Endothelial cell of umbilical vein (primary cell): Measurements from ENCODE around the gene WDR7. TPM values are rescaled to one million over a fixed set of nuclear protein-coding genes. Genes with fewer than 3 reads are reported as not detected.

Experiments used
- BruUV-seq: library from RNA; stranded (reverse); fragments of 400-500 nt; replicated peaks from 2 replicates; lab custom pipeline; 2021; lab: Mats Ljungman, UMichigan
- CTCF ChIA-PET: fragments of 300-600, 350-600 bp; sonication (Branson Sonifier 250); formaldehyde crosslinking; loops from one replicate; lab custom pipeline; 2021; ENCODE audit warnings: antibody characterized with exemption, inconsistent platforms; lab: Charles Lee
- POLR2A ChIA-PET: fragments of 300-600, 350-600 bp; sonication (Branson Sonifier 250); formaldehyde crosslinking; loops from one replicate; lab custom pipeline; 2021; ENCODE audit warnings: antibody characterized with exemption, inconsistent platforms; lab: Charles Lee
- DNase-seq: peaks from one replicate; pipeline ENCODE4 v3.0.0-alpha.2; 2011; ENCODE audit warnings: low read depth, low spot score
- FAIRE-seq: peaks from 2 replicates; lab custom pipeline; 2011; peaks lifted over from hg19 to GRCh38; lab: Jason Lieb, UNC
- H2AFZ ChIP-seq: 2 replicates; pipeline ENCODE4 v1.6.0; 2012; ENCODE audit warnings: low read depth, low read length, control low read depth, inconsistent platforms
- H3K27ac ChIP-seq: 2 replicates; pipeline ENCODE4 v1.5.1; 2011; ENCODE audit warnings: low read depth, mild to moderate bottlenecking, control low read depth, low read length, moderate library complexity; ENCODE audit not compliant: insufficient read depth
- H3K27me3 ChIP-seq, 2 experiments: 2 replicates each; pipeline versions ENCODE4 v1.6.0 to v1.6.1; 2011; ENCODE audit warnings: low read length in 2 of 2, mixed read lengths in 1 of 2; ENCODE audit not compliant: control insufficient read depth in 2 of 2, insufficient read depth in 2 of 2
- H3K36me3 ChIP-seq, 2 experiments: 2 replicates in 1 of 2; 3 replicates in 1 of 2; pipeline ENCODE4 v1.5.1; 2011; ENCODE audit warnings: low read length in 2 of 2, mild to moderate bottlenecking in 1 of 2, moderate library complexity in 1 of 2; ENCODE audit not compliant: control insufficient read depth in 2 of 2, insufficient read depth in 2 of 2; ENCODE audit errors: extremely low read depth in 1 of 2
- H3K4me1 ChIP-seq: 3 replicates; pipeline ENCODE4 v1.5.1; 2011; ENCODE audit warnings: mild to moderate bottlenecking, low read length; ENCODE audit not compliant: control insufficient read depth, insufficient read depth; ENCODE audit errors: extremely low read depth
- H3K4me2 ChIP-seq: 2 replicates; pipeline ENCODE4 v1.6.1; 2011; ENCODE audit warnings: low read length, control low read depth, mixed read lengths; ENCODE audit not compliant: insufficient read depth
- H3K4me3 ChIP-seq, 3 experiments: fragments of 200-600 bp in 1 of 3; sonication (generic), shearing (Covaris generic) in 1 of 3; replicated peaks in 1 of 3; 2 replicates each; pipeline ENCODE4 v1.5.1; 2011 to 2016; ENCODE audit warnings: control low read depth in 3 of 3, low read length in 3 of 3, mild to moderate bottlenecking in 2 of 3, inconsistent platforms in 1 of 3, low read depth in 1 of 3, moderate library complexity in 1 of 3; ENCODE audit not compliant: insufficient read depth in 1 of 3
- H3K79me2 ChIP-seq: 2 replicates; pipeline ENCODE4 v1.6.0; 2012; ENCODE audit warnings: low read length, inconsistent platforms; ENCODE audit not compliant: control insufficient read depth, insufficient read depth
- H3K9ac ChIP-seq: replicated peaks from 2 replicates; pipeline ENCODE3; 2011; ENCODE audit warnings: low read length, control low read depth; ENCODE audit not compliant: insufficient read depth; ENCODE audit errors: extremely low read depth
- H3K9me1 ChIP-seq: replicated peaks from 3 replicates; pipeline ENCODE4 v1.6.0; 2011; ENCODE audit warnings: mild to moderate bottlenecking, low read length; ENCODE audit not compliant: control insufficient read depth, insufficient read depth; ENCODE audit errors: extremely low read depth
- H3K9me3 ChIP-seq: replicated peaks from 2 replicates; pipeline ENCODE4 v1.5.1; 2012; ENCODE audit warnings: low read length, inconsistent platforms; ENCODE audit not compliant: control insufficient read depth, insufficient read depth
- H4K20me1 ChIP-seq: replicated peaks from 2 replicates; pipeline ENCODE3; 2011; ENCODE audit warnings: mild to moderate bottlenecking, low read length; ENCODE audit not compliant: control insufficient read depth, insufficient read depth; ENCODE audit errors: extremely low read depth
- EZH2 ChIP-seq: IDR thresholded peaks from 2 replicates; pipeline ENCODE4 v1.6.1; 2012; ENCODE audit warnings: borderline replicate concordance, low read depth, mild to moderate bottlenecking, moderate library complexity, low read length, inconsistent platforms; ENCODE audit not compliant: severe bottlenecking
- FOS ChIP-seq: IDR thresholded peaks from 2 replicates; pipeline ENCODE4 v1.6.1; 2011; ENCODE audit warnings: mild to moderate bottlenecking, low read length, moderate library complexity, borderline replicate concordance; ENCODE audit not compliant: insufficient read depth
- GATA2 ChIP-seq: IDR thresholded peaks from 2 replicates; pipeline ENCODE4 v1.7.0; 2011; ENCODE audit warnings: low read depth, mild to moderate bottlenecking, moderate library complexity, mixed read lengths, low read length; ENCODE audit not compliant: insufficient read length, insufficient read depth
- JUN ChIP-seq: IDR thresholded peaks from 2 replicates; pipeline ENCODE4 v1.6.1; 2011; ENCODE audit warnings: borderline replicate concordance, low read depth; ENCODE audit not compliant: insufficient read length, insufficient read depth
- MYC ChIP-seq: IDR thresholded peaks from one replicate; pipeline ENCODE4 v1.6.1; 2011; ENCODE audit warnings: mild to moderate bottlenecking, low read depth, low read length
- POLR2A ChIP-seq: IDR thresholded peaks from 2 replicates; pipeline ENCODE4 v1.6.1; 2012; ENCODE audit warnings: low read depth, mild to moderate bottlenecking, control low read depth, low read length
- POLR2AphosphoS5 ChIP-seq: IDR thresholded peaks from 2 replicates; pipeline ENCODE4 v1.6.1; 2012; ENCODE audit warnings: low read depth, mild to moderate bottlenecking, control low read depth, low read length, moderate library complexity; ENCODE audit not compliant: insufficient read depth
- dilution Hi-C: fragments of 300-500 bp; cut with MboI; formaldehyde crosslinking; loops from one replicate; pipeline ENCODE4 v1.15.0; 2019; ENCODE audit warnings: low sequenced_read_pairs; ENCODE audit not compliant: extremely low pct_ligation_motif_present
- intact Hi-C: fragments of 100-400 bp; cut with micrococcal nuclease; formaldehyde crosslinking; loops from one replicate; pipeline ENCODE4 v1.10.0; 2022
- polyA plus RNA-seq, 4 experiments: library from polyadenylated mRNA; depleted of rRNA in 3 of 4; stranded (reverse) in 3 of 4; unstranded in 1 of 4; fragments of >200 nt; gene quantifications; 2 replicates each; pipeline versions ENCODE4 v1.2.1 to v1.2.3, GENCODE V29; 2011 to 2012; ENCODE audit warnings: missing spikeins in 1 of 4
- total RNA-seq: library from RNA; stranded (reverse); gene quantifications from 2 replicates; pipeline ENCODE4 v1.2.3, GENCODE V29; 2021
- TF ChIP-seq, protein P1 (sequence below): IDR thresholded peaks from 2 replicates; pipeline ENCODE4 v1.6.1; 2011; ENCODE audit not compliant: insufficient read depth, insufficient read length
- TF ChIP-seq, protein P2 (sequence below), 2 donors: IDR thresholded peaks; 1 replicate in 1 of 2; 2 replicates in 1 of 2; pipeline ENCODE4 v1.5.1; 2011; ENCODE audit warnings: low read length in 2 of 2, mild to moderate bottlenecking in 2 of 2, moderate library complexity in 2 of 2, control low read depth in 1 of 2, inconsistent platforms in 1 of 2, low read depth in 1 of 2; ENCODE audit not compliant: insufficient read depth in 1 of 2; ENCODE audit errors: extremely low read depth in 1 of 2

The WDR7 gene
- total and polyA plus RNA-seq, 2 donors (not counting 3 experiments of a cell fraction or from before 2014, with no cell fraction given) = 5.9 to 19.0 TPM

DNA sequence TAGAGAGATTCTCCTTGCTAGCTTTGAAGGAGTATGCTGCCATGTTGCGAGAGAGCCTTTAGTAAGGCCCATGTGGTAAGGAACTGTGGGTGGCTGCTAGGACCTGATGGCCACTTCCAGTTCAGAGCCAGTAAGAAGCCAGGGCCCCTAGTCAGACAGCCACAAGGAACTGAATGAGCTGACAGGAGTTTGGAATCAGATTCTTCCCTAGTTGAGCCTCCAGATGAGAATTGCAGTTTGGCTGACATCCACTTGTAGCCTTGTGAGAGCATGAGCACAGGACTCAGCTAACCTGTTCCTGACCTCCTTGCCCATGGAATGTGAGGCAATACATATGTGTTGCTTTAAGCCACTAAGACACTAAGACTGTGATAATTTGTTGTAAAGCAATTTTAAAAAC lies 1.2 kb upstream of the WDR7 start:
- H3K4me1 ChIP-seq = peaks cover 9% of the 10 kb centered on the region
- H3K27ac ChIP-seq = no peak overlapping the region
- TF ChIP-seq POLR2AphosphoS5 (no peak), MYC (no peak), POLR2A (no peak), GATA2 (no peak), EZH2 (no peak), JUN (no peak), FOS (no peak)
- TF ChIP-seq, protein P1, sequence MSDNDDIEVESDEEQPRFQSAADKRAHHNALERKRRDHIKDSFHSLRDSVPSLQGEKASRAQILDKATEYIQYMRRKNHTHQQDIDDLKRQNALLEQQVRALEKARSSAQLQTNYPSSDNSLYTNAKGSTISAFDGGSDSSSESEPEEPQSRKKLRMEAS = no peak
- TF ChIP-seq, protein P2, sequence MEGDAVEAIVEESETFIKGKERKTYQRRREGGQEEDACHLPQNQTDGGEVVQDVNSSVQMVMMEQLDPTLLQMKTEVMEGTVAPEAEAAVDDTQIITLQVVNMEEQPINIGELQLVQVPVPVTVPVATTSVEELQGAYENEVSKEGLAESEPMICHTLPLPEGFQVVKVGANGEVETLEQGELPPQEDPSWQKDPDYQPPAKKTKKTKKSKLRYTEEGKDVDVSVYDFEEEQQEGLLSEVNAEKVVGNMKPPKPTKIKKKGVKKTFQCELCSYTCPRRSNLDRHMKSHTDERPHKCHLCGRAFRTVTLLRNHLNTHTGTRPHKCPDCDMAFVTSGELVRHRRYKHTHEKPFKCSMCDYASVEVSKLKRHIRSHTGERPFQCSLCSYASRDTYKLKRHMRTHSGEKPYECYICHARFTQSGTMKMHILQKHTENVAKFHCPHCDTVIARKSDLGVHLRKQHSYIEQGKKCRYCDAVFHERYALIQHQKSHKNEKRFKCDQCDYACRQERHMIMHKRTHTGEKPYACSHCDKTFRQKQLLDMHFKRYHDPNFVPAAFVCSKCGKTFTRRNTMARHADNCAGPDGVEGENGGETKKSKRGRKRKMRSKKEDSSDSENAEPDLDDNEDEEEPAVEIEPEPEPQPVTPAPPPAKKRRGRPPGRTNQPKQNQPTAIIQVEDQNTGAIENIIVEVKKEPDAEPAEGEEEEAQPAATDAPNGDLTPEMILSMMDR (IDR thresholded peaks at IDR 0.05; ENCODE audit: extremely low read depth in 1 of 2, insufficient read depth in 1 of 2, low read depth in 1 of 2, low read length in 2 of 2) = no peak
- no peaks in the 10 kb centered on the region for H3K9me3 ChIP-seq
- H3K4me2 ChIP-seq = no peak overlapping the region
- no peak for FAIRE-seq
- H2AFZ ChIP-seq = no peak overlapping the region
- H3K4me3 ChIP-seq = no peak overlapping the region
- H3K79me2 ChIP-seq = peaks cover 13% of the 10 kb centered on the region
- CTCF ChIA-PET = interaction anchor here (1.7 kb wide), 1 partner anchor 8 kb away, joined by 6 read pairs; no protein-coding TSS in a partner anchor
- H3K9ac ChIP-seq = no peak overlapping the region
- no peaks in the 10 kb centered on the region for H3K27me3 ChIP-seq
- no peaks in the 10 kb centered on the region for H3K36me3 ChIP-seq
- no peaks in the 10 kb centered on the region for H4K20me1 ChIP-seq
- H3K9me1 ChIP-seq = no peaks in the 10 kb centered on the region
- intact Hi-C loops (no loop called here), dilution Hi-C loops (no loop called here)
- BruUV-seq = no TSS peak
- POLR2A ChIA-PET = no interaction called here
- DNase-seq = no peak
